ENCODE data around the gene HDDC2.

Gene HDDC2

DNA sequence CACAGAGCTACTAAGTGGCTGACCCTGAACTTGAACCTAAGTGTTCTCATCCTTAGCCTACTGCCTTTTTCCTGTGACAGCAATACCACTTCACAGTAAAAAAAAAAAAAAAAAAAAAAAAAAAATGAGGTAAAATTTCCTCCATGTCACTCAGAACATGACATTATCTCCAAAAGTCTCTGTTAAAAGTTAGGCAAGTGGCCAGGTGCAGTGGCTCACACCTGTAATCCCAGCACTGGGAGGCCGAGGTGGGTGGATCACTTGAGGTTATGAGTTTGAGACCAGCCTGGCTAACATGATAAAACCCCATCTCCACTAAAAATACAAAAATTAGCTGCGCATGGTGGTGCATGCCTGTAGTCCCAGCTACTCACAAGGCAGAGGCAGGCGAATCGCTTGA is 11.2 kb upstream of the HDDC2 start:
- no peaks in the 10 kb centered on the region for H3K4me1 ChIP-seq (ENCODE audit: low read length)
- no peak for TF ChIP-seq EZH2 (optimal IDR thresholded peaks at IDR 0.05; ENCODE audit: low read depth, low read length)

DNA sequence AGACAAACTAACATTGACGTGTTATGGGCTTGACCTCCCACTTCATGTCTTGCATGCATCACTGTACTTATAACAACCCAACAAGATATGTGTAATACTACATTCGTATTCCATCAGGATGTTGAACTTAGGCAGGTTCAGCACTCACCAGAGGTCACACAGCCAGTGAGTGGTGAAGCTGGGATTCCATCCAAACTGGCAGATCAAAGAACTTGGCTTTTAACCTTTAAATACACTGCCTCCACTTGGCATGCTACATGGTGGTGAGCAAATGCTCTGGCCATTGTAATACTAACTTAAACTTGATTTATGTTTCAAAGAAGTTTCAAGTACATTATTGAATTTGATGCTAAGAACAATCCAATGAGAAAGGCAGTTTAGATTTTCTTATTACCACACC is 10.7 kb upstream of the HDDC2 start:
- Histone ChIP-seq H3K4me3 (ENCODE audit: low read length) (no peak overlapping the region), H3K9me3 (replicated peaks; ENCODE audit: insufficient read depth, low read length) (no peaks in the 10 kb centered on the region), H3K27me3 (replicated peaks; ENCODE audit: insufficient read depth, low read length) (no peaks in the 10 kb centered on the region), H3K4me1 (ENCODE audit: low read length) (no peaks in the 10 kb centered on the region), H3K79me2 (ENCODE audit: low read length) (no peaks in the 10 kb centered on the region), H2AFZ (ENCODE audit: low read length) (no peak overlapping the region), H3K9me2 (replicated peaks; ENCODE audit: insufficient read depth, low read length) (no peaks in the 10 kb centered on the region), H3K9ac (ENCODE audit: low read length) (no peak overlapping the region), H4K20me1 (ENCODE audit: insufficient read depth, low read length) (no peaks in the 10 kb centered on the region), H3K27ac (ENCODE audit: low read length) (no peak overlapping the region), H3K4me2 (ENCODE audit: low read depth, low read length) (no peak overlapping the region), H3K36me3 (replicated peaks; ENCODE audit: insufficient read depth, low read length) (no peaks in the 10 kb centered on the region), H3F3A (ENCODE audit: insufficient read depth, low read length) (no peaks in the 10 kb centered on the region)
- no peak for DNase-seq
- TF ChIP-seq EZH2phosphoT487 (IDR thresholded peaks at IDR 0.05; ENCODE audit: low read length), result no peak
- no peak for TF ChIP-seq EZH2 (optimal IDR thresholded peaks at IDR 0.05; ENCODE audit: low read depth, low read length)
- TF ChIP-seq CTCF (IDR thresholded peaks at IDR 0.05; ENCODE audit: low read length), result no peak

More for the DNA sequence above, 11.2 kb upstream of the HDDC2 start:
- H3K4me3 ChIP-seq (ENCODE audit: low read length), result no peak overlapping the region
- H3K9me3 ChIP-seq (replicated peaks; ENCODE audit: insufficient read depth, low read length), result no peaks in the 10 kb centered on the region
- H3K9me2 ChIP-seq (replicated peaks; ENCODE audit: insufficient read depth, low read length), result no peaks in the 10 kb centered on the region
- no peak overlapping the region for H2AFZ ChIP-seq (ENCODE audit: low read length)
- H3K9ac ChIP-seq (ENCODE audit: low read length), result no peak overlapping the region
- no peak for DNase-seq
- no peaks in the 10 kb centered on the region for H4K20me1 ChIP-seq (ENCODE audit: insufficient read depth, low read length)
- no peaks in the 10 kb centered on the region for H3K27me3 ChIP-seq (replicated peaks; ENCODE audit: insufficient read depth, low read length)
- no peak overlapping the region for H3K4me2 ChIP-seq (ENCODE audit: low read depth, low read length)
- no peaks in the 10 kb centered on the region for H3F3A ChIP-seq (ENCODE audit: insufficient read depth, low read length)
- H3K27ac ChIP-seq (ENCODE audit: low read length), result no peak overlapping the region
- no peaks in the 10 kb centered on the region for H3K79me2 ChIP-seq (ENCODE audit: low read length)
- no peaks in the 10 kb centered on the region for H3K36me3 ChIP-seq (replicated peaks; ENCODE audit: insufficient read depth, low read length)

DNA sequence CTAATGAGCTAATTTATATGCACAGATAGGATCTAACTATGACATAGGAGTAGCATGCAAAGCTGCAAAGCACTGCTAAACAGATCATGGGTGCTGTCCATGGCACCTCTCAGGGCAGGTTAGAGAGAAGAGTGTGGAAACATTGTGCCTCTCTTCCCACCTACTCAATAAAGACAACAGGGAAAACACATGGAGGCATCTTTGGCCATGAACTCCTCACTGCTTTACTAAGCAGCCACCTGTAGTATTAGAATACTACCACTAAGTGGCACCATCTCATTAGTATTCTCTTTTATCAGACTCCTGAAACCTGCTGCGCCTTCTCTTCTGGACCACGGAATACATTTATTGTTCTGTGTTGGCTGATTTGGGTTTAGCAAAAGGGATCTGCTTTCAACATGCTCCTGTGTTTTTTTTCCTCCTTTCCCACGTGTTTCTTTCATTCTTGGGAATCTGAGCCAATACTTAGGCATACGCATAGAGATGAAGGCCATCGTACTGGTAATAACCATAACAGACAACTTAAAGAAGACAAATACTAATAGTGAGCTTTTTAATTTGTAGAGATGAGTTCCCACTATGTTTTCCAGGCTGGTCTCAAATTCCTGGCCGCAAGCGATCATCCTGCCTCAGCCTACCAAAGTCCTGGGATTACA is 9.4 kb upstream of the HDDC2 start:
- H4K20me1 ChIP-seq (ENCODE audit: insufficient read depth, low read length), result no peaks in the 10 kb centered on the region
- H3F3A ChIP-seq (ENCODE audit: insufficient read depth, low read length), result no peaks in the 10 kb centered on the region
- no peaks in the 10 kb centered on the region for H3K36me3 ChIP-seq (replicated peaks; ENCODE audit: insufficient read depth, low read length)
- H3K27me3 ChIP-seq (replicated peaks; ENCODE audit: insufficient read depth, low read length), result no peaks in the 10 kb centered on the region
- no peaks in the 10 kb centered on the region for H3K4me1 ChIP-seq (ENCODE audit: low read length)
- H3K9ac ChIP-seq (ENCODE audit: low read length), result no peak overlapping the region
- no peak overlapping the region for H3K4me3 ChIP-seq (ENCODE audit: low read length)
- no peaks in the 10 kb centered on the region for H3K79me2 ChIP-seq (ENCODE audit: low read length)
- H3K9me3 ChIP-seq (replicated peaks; ENCODE audit: insufficient read depth, low read length), result no peaks in the 10 kb centered on the region
- H3K27ac ChIP-seq (ENCODE audit: low read length), result no peak overlapping the region
- no peak overlapping the region for H3K4me2 ChIP-seq (ENCODE audit: low read depth, low read length)
- TF ChIP-seq EZH2 (optimal IDR thresholded peaks at IDR 0.05; ENCODE audit: low read depth, low read length), result no peak
- peak; percentile 75 for TF ChIP-seq CTCF (IDR thresholded peaks at IDR 0.05; ENCODE audit: low read length)
- TF ChIP-seq EZH2phosphoT487 (IDR thresholded peaks at IDR 0.05; ENCODE audit: low read length), result no peak
- H2AFZ ChIP-seq (ENCODE audit: low read length), result no peak overlapping the region
- peak; percentile 42 for DNase-seq
- H3K9me2 ChIP-seq (replicated peaks; ENCODE audit: insufficient read depth, low read length), result no peaks in the 10 kb centered on the region

- no peak for DNase-seq
- H3K27me3 ChIP-seq (replicated peaks; ENCODE audit: insufficient read depth, low read length), result no peaks in the 10 kb centered on the region
- H3K9ac ChIP-seq (ENCODE audit: low read length), result no peak overlapping the region
- H3K4me1 ChIP-seq (ENCODE audit: low read length), result no peaks in the 10 kb centered on the region
- no peak overlapping the region for H2AFZ ChIP-seq (ENCODE audit: low read length)
- no peaks in the 10 kb centered on the region for H4K20me1 ChIP-seq (ENCODE audit: insufficient read depth, low read length)
- H3K36me3 ChIP-seq (replicated peaks; ENCODE audit: insufficient read depth, low read length), result no peaks in the 10 kb centered on the region
- H3F3A ChIP-seq (ENCODE audit: insufficient read depth, low read length), result no peaks in the 10 kb centered on the region
- no peak overlapping the region for H3K4me3 ChIP-seq (ENCODE audit: low read length)
- no peaks in the 10 kb centered on the region for H3K9me2 ChIP-seq (replicated peaks; ENCODE audit: insufficient read depth, low read length)
- TF ChIP-seq CTCF (IDR thresholded peaks at IDR 0.05; ENCODE audit: low read length), result no peak
- TF ChIP-seq EZH2phosphoT487 (IDR thresholded peaks at IDR 0.05; ENCODE audit: low read length), result no peak
- TF ChIP-seq EZH2 (optimal IDR thresholded peaks at IDR 0.05; ENCODE audit: low read depth, low read length), result no peak
- no peaks in the 10 kb centered on the region for H3K9me3 ChIP-seq (replicated peaks; ENCODE audit: insufficient read depth, low read length)
- H3K79me2 ChIP-seq (ENCODE audit: low read length), result no peaks in the 10 kb centered on the region
- H3K27ac ChIP-seq (ENCODE audit: low read length), result no peak overlapping the region
- H3K4me2 ChIP-seq (ENCODE audit: low read depth, low read length), result no peak overlapping the region
Observed at GRCh38 chr6:125307964-125308615, 6.3 kb upstream of the HDDC2 start.
